Smooth muscle cell (in vitro differentiated cells): ENCODE data around the gene PLEKHA7. TPM values are rescaled to one million over a fixed set of nuclear protein-coding genes. Genes with fewer than 3 reads are reported as not detected.

ENCODE experiments used
- DNase-seq: peaks from one replicate; lab custom pipeline; 2025; ENCODE audit not compliant: unreplicated experiment; lab: John Stamatoyannopoulos, UW
- H2AFZ ChIP-seq: fragments of 200-600 bp; sonication (generic); 2 replicates; pipeline ENCODE4 v1.6.0; 2016; ENCODE audit warnings: antibody characterized with exemption, low read depth, mild to moderate bottlenecking
- H3F3A ChIP-seq: fragments of 200-600 bp; sonication (generic); 2 replicates; pipeline ENCODE4 v1.6.0; 2017; ENCODE audit warnings: antibody characterized with exemption, low read depth
- H3K27ac ChIP-seq: fragments of 200-600 bp; sonication (generic); 2 replicates; pipeline ENCODE4 v1.5.1; 2016; ENCODE audit warnings: low read depth, mild to moderate bottlenecking
- H3K27me3 ChIP-seq: fragments of 200-600 bp; sonication (generic); 2 replicates; pipeline ENCODE4 v1.6.1; 2016; ENCODE audit warnings: low read depth, mild to moderate bottlenecking
- H3K36me3 ChIP-seq: fragments of 200-600 bp; sonication (generic); 2 replicates; pipeline ENCODE4 v1.5.1; 2016; ENCODE audit warnings: low read depth
- H3K4me1 ChIP-seq: fragments of 200-600 bp; sonication (generic); 2 replicates; pipeline ENCODE4 v1.5.1; 2016; ENCODE audit warnings: low read depth
- H3K4me2 ChIP-seq: fragments of 200-600 bp; sonication (generic); 2 replicates; pipeline ENCODE4 v1.6.0; 2016; ENCODE audit warnings: mild to moderate bottlenecking
- H3K4me3 ChIP-seq: fragments of 200-600 bp; sonication (generic); 2 replicates; pipeline ENCODE4 v1.5.1; 2016; ENCODE audit warnings: mild to moderate bottlenecking
- H3K79me2 ChIP-seq: fragments of 200-600 bp; sonication (generic); 2 replicates; pipeline ENCODE4 v1.6.0; 2016; ENCODE audit warnings: low read depth, mild to moderate bottlenecking
- H3K9ac ChIP-seq: fragments of 200-600 bp; sonication (generic); 2 replicates; pipeline ENCODE4 v1.6.0; 2016; ENCODE audit warnings: low read depth
- H3K9me3 ChIP-seq: fragments of 200-600 bp; sonication (generic); replicated peaks from 2 replicates; pipeline ENCODE4 v1.5.1; 2016; ENCODE audit warnings: low read depth
- H4K20me1 ChIP-seq: fragments of 200-600 bp; sonication (generic); 2 replicates; pipeline ENCODE4 v1.6.0; 2016; ENCODE audit warnings: low read depth
- WGBS: methylation state at CpG from one replicate; pipeline ENCODE4 v1.1.7; 2016; ENCODE audit warnings: low lambda C conversion rate; 5-methylcytosine and 5-hydroxymethylcytosine counted together
- polyA plus RNA-seq: library from polyadenylated mRNA; unstranded; fragments of >200 nt; fragmentation: Nextera tagmentation; extraction: Ambion mirVana; gene quantifications from 2 replicates; pipeline ENCODE4 v1.2.1, GENCODE V29; 2016
- total RNA-seq: library from RNA; depleted of rRNA; stranded (reverse); fragments of >200 nt; gene quantifications from 2 replicates; pipeline ENCODE4 v1.2.3, GENCODE V29; 2014
- TF ChIP-seq, protein P1 (sequence below): fragments of 200-600 bp; sonication (generic); IDR thresholded peaks from 2 replicates; pipeline ENCODE4 v1.5.1; 2017; ENCODE audit warnings: borderline replicate concordance, mild to moderate bottlenecking, antibody characterized with exemption; ENCODE audit not compliant: insufficient read depth, poor library complexity, severe bottlenecking

PLEKHA7 gene
- total and polyA plus RNA-seq, 2 experiments from 2014 or later = 0.19 to 22.2 TPM

DNA sequence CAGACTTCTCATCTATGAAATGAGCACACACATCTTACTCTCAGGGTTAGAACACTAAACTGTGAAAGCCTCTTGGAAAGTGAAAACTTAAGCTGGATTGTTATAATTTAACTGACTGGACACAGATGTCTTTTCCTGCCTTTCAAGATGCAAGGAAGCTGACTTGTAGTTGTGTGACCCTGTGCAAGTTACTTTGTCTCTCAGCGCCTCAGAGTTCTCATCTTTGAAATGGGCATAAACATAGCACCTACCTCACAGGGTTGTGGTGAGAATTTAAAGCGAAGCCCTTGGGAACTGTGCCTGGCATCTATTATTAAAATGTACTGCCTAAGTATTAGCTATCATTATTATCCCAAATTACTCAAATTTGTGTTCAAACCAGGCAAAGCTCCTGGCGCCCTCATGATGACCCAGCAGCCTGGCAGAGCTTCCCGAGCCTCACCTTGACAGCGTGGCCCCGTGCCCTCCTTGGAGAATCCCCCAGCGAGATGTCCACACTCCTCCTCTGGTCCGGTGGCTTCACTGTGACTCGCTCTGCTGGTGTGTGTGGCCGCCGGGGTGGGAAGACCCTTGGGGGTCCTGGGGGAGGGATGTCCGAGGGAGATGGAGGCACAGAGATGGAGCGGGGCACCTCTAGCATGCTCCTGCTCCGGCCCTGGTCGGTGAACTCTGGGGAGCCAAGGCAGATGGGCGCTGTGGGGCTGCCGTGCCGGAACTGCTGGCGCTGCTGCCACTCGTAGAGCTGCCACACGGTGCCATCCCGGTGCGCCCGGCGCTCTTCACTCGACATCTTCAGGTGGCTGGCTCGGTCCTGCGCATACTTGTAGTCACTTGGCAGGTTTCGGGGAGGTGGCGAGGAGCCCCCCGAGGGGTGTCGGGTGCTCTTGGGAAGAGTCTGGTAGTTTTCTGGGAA, 197.6 kb downstream of the PLEKHA7 start:
- no peak overlapping the region for H3K4me2 ChIP-seq
- WGBS = 98% methylated on average over 29 of the region's 32 CpGs

DNA sequence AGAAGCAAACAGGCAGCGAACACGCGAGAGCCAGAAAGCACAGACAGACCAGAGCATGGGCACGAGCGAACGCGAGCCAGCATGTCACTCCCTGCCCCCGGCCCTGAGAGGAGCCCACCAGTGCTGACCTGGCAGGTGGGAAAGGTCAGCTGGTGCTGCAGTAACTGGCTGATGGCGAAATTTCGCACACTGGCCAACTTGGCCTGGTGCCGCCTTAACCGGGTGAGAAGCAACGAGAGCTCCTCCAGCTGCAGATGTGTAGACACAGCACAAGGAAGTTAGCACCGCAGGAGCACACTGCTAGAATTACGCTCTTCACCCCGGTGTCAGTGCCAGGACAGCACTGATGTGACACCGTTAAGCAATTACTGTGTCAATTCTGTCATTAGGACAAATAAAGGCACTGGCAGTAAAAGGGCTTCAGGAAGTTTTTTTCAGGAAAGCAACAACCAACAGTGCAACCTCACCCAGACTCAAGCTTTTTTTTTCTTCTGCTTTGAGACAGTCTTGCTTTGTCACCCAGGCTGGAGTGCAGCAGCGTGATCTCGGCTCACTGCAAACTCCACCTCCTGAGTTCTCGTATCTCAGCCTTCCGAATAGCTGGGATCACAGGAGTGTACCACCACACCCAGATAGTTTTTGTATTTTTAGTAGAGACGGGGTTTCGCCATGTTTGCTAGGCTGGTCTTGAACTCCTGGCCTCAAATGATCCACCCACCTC, 199.0 kb downstream of the PLEKHA7 start:
- no peaks in the 10 kb centered on the region for H3K27me3 ChIP-seq
- H3K4me1 ChIP-seq = peaks cover 12% of the 10 kb centered on the region
- H3K9ac ChIP-seq = no peak overlapping the region
- 94% methylated on average over 23 of the region's 23 CpGs for WGBS
- no peak for DNase-seq
- H4K20me1 ChIP-seq = no peaks in the 10 kb centered on the region
- no peak overlapping the region for H3K4me2 ChIP-seq
- no peak overlapping the region for H3K27ac ChIP-seq
- no peaks in the 10 kb centered on the region for H3K36me3 ChIP-seq
- H3K9me3 ChIP-seq = no peaks in the 10 kb centered on the region
- H2AFZ ChIP-seq = no peak overlapping the region
- H3F3A ChIP-seq = no peaks in the 10 kb centered on the region
- TF ChIP-seq, protein P1, sequence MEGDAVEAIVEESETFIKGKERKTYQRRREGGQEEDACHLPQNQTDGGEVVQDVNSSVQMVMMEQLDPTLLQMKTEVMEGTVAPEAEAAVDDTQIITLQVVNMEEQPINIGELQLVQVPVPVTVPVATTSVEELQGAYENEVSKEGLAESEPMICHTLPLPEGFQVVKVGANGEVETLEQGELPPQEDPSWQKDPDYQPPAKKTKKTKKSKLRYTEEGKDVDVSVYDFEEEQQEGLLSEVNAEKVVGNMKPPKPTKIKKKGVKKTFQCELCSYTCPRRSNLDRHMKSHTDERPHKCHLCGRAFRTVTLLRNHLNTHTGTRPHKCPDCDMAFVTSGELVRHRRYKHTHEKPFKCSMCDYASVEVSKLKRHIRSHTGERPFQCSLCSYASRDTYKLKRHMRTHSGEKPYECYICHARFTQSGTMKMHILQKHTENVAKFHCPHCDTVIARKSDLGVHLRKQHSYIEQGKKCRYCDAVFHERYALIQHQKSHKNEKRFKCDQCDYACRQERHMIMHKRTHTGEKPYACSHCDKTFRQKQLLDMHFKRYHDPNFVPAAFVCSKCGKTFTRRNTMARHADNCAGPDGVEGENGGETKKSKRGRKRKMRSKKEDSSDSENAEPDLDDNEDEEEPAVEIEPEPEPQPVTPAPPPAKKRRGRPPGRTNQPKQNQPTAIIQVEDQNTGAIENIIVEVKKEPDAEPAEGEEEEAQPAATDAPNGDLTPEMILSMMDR = no peak
- H3K4me3 ChIP-seq = no peak overlapping the region
- no peaks in the 10 kb centered on the region for H3K79me2 ChIP-seq

More for the DNA sequence above, 197.6 kb downstream of the PLEKHA7 start:
- no peaks in the 10 kb centered on the region for H3K27me3 ChIP-seq
- H3F3A ChIP-seq = no peaks in the 10 kb centered on the region
- peaks cover 17% of the 10 kb centered on the region for H3K4me1 ChIP-seq
- no peak overlapping the region for H2AFZ ChIP-seq
- H3K4me3 ChIP-seq = no peak overlapping the region
- H3K36me3 ChIP-seq = no peaks in the 10 kb centered on the region
- no peaks in the 10 kb centered on the region for H4K20me1 ChIP-seq
- TF ChIP-seq, protein P1 = no peak
- no peaks in the 10 kb centered on the region for H3K9me3 ChIP-seq
- H3K27ac ChIP-seq = no peak overlapping the region
- no peak for DNase-seq
- no peaks in the 10 kb centered on the region for H3K79me2 ChIP-seq
- H3K9ac ChIP-seq = no peak overlapping the region

DNA sequence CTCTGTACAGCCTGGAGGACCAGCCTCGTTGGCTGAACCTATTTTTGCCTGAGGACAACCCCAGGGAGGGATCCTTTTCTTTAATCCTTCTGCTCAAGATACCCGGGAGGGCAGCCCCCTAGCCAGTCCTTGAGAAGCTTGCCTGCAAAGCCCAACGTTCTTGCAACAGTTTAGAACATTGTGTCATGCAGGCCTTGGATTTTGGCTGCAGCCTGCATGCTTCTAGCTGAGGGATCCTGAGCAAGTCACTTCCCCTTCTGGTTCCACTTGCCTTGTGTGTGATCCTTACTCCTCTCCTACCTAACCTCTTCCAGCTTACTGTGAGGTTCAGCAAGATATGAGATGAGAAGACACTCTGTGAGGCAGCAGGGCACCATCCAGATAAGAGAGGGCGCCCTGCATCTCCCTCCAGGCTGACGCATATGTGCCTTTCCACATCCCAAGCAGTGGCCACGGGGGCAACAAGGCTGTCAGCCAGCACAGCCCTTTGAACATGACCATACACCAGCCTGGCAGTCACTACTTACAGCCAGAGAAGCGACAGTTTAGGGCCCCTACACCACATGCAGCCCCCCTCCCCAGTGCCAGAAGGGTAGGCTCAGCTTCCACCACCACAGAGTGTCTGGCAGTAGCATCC, 199.7 kb downstream of the PLEKHA7 start:
- WGBS = 90% methylated on average over 7 of the region's 7 CpGs
- Histone ChIP-seq H3K4me2 (no peak overlapping the region), H3K9me3 (no peaks in the 10 kb centered on the region), H3F3A (no peaks in the 10 kb centered on the region), H3K79me2 (no peaks in the 10 kb centered on the region), H3K4me1 (peaks cover 12% of the 10 kb centered on the region), H4K20me1 (no peaks in the 10 kb centered on the region), H2AFZ (no peak overlapping the region), H3K4me3 (no peak overlapping the region), H3K36me3 (no peaks in the 10 kb centered on the region), H3K27ac (no peak overlapping the region), H3K27me3 (no peaks in the 10 kb centered on the region), H3K9ac (no peak overlapping the region)
- no peak for DNase-seq
- TF ChIP-seq, protein P1 = no peak
